Inferior parietal cortex (tissue), 1 donor: ENCODE measurements around the gene GPX2.

Experiments used
- DNase-seq: peaks from one replicate; pipeline ENCODE4 v3.0.0-alpha.2; 2016; ENCODE audit errors: extremely low spot score

The GPX2 gene

DNA sequence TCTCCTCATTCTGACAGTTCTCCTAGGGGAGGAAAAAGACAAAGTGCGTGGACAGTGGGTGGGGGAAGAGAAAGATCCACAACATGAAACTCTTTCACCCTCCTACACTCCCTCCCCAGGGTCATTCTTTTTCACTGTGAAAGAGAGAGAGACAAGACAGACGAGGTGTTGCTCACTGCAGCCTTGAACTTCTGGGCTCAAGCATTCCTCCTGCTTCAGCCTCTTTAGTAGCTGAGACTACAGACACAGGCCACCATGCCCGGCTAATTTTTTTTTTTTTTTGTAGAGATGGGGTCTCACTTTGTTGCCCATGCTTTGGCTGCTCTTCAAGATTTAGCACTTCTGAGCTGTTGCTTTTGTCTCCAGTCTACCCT, 2.7 kb downstream of the GPX2 start:
- DNase-seq: no peak

- no peak for DNase-seq
These were observed 3.4 kb downstream of the GPX2 start for GRCh38 chr14:64938972-64939816.

GRCh38 chr14:64937821-64938193, 4.7 kb downstream of the GPX2 start:
- no peak for DNase-seq

DNA sequence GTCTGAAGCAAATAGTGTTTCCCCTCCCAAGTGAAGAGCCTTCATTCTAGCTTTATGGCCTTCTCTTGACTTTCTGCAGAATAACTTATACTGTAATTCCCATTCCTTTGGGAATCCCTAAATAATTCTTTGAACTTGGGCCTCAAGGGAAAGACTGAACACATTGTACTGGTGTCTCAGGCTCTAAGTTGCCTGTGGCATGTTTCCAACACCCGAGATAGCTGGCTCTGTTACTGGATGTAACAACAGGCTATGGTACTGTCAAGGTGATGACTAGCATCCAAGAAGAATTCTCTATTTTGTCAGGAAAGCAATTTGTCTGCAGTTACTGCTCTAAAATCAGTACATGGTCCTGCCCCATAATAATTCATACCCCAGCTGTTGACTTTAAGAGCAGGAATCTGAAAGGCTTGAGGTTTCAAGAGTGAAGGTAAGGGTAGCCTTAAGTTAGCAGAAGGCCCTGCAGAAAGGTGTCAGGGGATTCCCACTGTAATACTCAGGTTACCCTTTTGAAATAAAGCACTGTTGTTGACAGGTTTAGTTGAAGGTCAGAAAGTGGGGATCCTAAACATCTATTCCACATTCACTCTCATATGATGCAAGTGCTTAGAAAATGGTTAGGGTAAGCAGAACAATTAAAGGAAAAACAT, 5.2 kb downstream of the GPX2 start:
- DNase-seq: no peak

GRCh38 chr14:64935508-64935907, 7.0 kb downstream of the GPX2 start:
- no peak for DNase-seq

DNA sequence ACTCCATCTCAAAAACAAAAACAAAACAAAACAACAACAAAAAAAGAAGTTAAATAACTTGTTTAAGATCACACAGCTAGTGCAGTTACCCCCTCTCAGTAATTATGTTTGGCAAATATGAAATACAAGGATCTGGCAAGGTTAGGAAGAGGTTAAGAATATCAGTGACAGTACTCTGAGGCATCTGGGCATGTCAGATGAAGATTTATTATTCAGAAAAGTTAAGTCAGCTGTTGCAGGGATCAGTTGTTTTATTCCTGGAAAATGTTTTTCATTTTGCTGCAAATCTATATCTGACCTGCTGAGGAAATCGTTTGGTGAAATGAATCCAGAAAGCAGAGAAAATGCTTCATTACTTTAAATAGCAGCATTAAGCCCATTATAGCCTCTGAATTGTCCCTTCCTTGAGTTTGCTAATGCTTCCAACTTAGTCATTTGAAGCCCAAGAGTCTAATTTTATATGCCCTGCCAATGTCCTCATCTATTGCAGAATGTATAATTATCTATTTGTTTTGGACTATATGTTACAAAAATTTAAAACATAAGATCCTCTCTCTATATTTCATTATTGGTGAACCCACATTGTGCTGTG, 8.1 kb downstream of the GPX2 start:
- no peak for DNase-seq

DNA sequence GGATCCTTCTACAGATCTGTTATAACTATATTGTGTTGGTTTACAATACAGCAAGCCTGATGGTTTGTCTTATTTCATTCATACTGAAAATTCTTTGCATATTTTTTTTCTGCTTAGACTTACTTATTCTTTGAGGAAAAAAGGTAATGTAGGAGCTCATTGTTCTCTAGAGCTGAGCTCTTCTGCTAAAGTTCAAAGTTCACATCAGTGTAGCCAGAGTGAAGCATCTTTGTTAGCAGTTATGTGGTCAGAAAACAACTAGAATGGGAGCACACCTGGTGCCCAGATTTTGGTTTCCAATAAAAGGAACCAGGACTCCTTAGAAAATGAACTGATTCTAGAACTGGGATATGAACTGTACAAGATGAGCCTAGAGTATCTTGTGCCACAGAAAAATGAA, 10.3 kb downstream of the GPX2 start:
- no peak for DNase-seq

DNA sequence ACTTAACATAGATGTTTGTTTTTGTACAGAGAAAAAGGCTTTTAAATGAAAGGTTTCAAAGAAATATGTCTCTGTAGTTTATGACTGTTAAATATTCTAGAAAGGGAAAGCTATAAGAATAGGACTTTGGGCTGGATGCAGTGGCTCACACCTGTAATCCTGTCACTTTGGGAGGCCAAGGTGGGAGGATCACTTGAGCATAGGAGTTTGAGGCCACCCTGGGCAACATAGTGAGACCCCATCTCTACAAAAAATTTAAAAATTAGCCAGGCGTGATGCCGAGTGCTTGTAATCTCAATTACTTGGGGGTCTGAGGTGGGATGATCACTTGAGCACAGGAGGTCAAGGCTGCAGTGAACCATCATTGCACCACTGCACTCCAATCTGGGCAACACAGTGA, 11.4 kb downstream of the GPX2 start:
- no peak for DNase-seq

GRCh38 chr14:64930085-64930843, 12.3 kb downstream of the GPX2 start:
- DNase-seq: no peak

GRCh38 chr14:64929014-64929359, 13.6 kb downstream of the GPX2 start:
- DNase-seq: no peak

GRCh38 chr14:64928239-64929013, 14.1 kb downstream of the GPX2 start:
- DNase-seq: no peak

- DNase-seq: no peak
These were observed 15.5 kb downstream of the GPX2 start for GRCh38 chr14:64927031-64927430.

GRCh38 chr14:64926398-64926995, 16.0 kb downstream of the GPX2 start:
- DNase-seq: no peak

GRCh38 chr14:64923015-64923414, 19.5 kb downstream of the GPX2 start:
- no peak for DNase-seq

DNA sequence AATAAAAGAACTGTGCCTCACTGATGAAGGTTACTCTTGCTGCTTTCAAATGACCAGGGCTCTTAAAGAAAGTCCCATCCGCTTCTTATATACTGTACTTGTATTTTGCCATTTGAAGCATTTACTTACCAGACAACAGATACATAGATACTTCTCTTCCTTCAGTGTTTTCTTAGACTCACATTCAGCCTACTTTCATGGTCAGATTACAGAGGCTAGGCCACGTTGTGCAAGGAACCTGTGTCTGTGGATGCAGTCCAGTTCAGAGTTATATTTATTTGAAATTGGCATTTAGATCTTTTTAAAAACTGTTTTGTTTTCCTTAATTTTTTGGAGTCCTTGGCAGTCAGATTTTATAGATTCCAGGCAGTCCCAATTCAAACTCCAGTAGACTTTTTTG, 22.1 kb downstream of the GPX2 start:
- no peak for DNase-seq

DNA sequence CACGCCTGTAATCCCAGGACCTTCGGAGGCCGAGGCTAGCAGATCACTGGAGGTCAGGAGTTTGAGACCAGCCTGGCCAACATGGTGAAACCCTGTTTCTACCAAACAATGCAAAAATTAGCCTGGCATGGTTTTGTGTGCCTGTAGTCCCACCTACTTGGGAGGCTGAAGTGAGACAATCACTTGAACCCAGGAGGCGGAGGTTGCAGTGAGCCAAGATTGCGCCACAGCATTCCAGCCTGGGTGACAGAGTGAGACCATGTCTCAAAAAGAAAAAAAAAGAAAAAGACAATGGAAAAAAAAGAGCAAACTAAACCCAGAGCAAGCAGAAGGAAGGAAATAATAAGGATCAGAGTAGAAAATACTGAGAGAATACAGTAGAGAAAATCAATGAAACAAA, 22.9 kb downstream of the GPX2 start:
- no peak for DNase-seq

GRCh38 chr14:64919215-64919614, 23.3 kb downstream of the GPX2 start:
- no peak for DNase-seq

DNA sequence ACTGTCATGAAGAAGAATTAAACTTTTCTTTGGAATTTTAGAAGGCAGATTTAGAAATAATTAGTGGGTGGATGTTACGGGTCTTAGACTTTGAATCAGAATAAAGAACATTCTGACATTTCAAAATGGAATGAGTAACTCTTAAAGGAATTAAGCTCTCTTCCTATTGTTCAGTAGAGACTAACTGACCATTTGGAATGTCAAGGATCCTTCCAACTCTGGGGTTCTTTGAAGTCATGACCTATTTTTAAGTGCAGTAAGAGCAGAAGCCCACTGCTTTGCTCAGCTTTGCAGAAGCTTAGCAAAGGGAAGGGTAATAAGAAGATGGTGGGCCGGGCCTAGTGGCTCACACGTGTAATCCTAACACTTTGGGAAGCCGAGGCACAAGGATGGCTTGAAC, 24.3 kb downstream of the GPX2 start:
- no peak for DNase-seq

DNA sequence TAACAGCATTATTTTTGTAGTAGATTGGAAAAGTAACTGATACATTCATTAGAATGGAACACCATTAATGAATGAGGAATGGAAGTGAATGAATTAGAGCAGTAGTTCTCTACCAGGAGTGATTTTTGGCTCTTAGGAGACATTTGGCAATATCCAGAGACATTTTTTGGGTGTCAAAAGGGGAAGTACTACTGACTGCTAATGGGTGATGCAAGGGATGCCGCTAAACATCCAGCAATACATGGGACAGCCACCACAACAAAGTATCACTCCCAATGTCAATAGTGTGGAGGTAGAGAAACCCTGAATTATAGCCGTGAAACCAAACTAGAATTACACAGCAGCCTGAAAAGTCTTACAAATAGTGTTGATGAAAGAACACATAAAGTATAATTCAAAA, 26.7 kb downstream of the GPX2 start:
- DNase-seq: no peak

- DNase-seq: no peak
These were observed 27.5 kb downstream of the GPX2 start for GRCh38 chr14:64915029-64915424.
